Nephron progenitor cell (in vitro differentiated cells): ENCODE measurements around the gene PRAMEF1.
"Not testable (repeated sequence)": the region's sequence is repeated elsewhere in the genome, so short reads cannot be mapped to it uniquely, and the experiment has no call there.

Source experiments
- DNase-seq: peaks from one replicate; pipeline ENCODE4 v3.0.0; 2021
- H3K27ac Mint-ChIP-seq: 2 replicates; pipeline ENCODE4 v1.8.0; 2021; ENCODE audit warnings: mild to moderate bottlenecking, moderate library complexity, mixed read lengths
- H3K27me3 Mint-ChIP-seq: 2 replicates; pipeline ENCODE4 v1.8.0; 2021; ENCODE audit warnings: mild to moderate bottlenecking, low read depth, mixed read lengths; ENCODE audit not compliant: poor library complexity
- H3K36me3 Mint-ChIP-seq: 2 replicates; pipeline ENCODE4 v1.8.0; 2021; ENCODE audit warnings: low read depth, mixed read lengths
- H3K4me1 Mint-ChIP-seq: 2 replicates; pipeline ENCODE4 v1.8.0; 2021; ENCODE audit warnings: mixed read lengths
- H3K4me3 Mint-ChIP-seq: 2 replicates; pipeline ENCODE4 v1.8.0; 2021; ENCODE audit warnings: mild to moderate bottlenecking, moderate library complexity, mixed read lengths
- H3K9me3 Mint-ChIP-seq: 2 replicates; pipeline ENCODE4 v1.8.0; 2021; ENCODE audit warnings: mild to moderate bottlenecking, moderate library complexity, mixed read lengths
- TF ChIP-seq, protein P1 (sequence below): fragments of 200-600 bp; sonication (generic); IDR thresholded peaks from 2 replicates; pipeline ENCODE4 v1.5.0; 2021; ENCODE audit warnings: antibody characterized with exemption

The PRAMEF1 gene

GRCh38 chr1:12778907-12779306, 12.3 kb upstream of the PRAMEF1 start:
- Mint-ChIP-seq H3K4me3 (no peak overlapping the region), H3K27me3 (peaks cover 22% of the 10 kb centered on the region), H3K27ac (no peak overlapping the region), H3K4me1 (no peaks in the 10 kb centered on the region), H3K9me3 (peaks cover 18% of the 10 kb centered on the region), H3K36me3 (no peaks in the 10 kb centered on the region)
- TF ChIP-seq, protein P1, sequence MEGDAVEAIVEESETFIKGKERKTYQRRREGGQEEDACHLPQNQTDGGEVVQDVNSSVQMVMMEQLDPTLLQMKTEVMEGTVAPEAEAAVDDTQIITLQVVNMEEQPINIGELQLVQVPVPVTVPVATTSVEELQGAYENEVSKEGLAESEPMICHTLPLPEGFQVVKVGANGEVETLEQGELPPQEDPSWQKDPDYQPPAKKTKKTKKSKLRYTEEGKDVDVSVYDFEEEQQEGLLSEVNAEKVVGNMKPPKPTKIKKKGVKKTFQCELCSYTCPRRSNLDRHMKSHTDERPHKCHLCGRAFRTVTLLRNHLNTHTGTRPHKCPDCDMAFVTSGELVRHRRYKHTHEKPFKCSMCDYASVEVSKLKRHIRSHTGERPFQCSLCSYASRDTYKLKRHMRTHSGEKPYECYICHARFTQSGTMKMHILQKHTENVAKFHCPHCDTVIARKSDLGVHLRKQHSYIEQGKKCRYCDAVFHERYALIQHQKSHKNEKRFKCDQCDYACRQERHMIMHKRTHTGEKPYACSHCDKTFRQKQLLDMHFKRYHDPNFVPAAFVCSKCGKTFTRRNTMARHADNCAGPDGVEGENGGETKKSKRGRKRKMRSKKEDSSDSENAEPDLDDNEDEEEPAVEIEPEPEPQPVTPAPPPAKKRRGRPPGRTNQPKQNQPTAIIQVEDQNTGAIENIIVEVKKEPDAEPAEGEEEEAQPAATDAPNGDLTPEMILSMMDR: no peak
- no peak for DNase-seq

DNA sequence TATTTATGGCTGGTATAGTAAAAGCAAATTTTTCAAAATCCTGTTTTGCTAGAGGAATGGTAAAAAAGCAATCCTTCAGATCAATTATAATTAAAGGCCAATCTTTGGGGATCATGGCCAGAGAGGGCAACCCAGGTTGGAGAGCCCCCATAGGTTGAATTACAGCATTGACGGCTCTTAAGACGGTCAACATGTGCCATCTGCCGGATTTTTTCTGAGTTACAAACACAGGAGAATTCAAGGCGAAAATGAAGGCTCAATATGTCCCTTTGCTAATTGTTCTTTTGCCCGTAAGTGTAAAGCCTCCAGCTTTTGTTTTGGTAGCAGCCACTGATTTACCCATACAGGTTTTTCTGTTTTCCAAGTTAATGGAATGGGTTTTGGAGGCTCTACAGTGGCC, 9.7 kb upstream of the PRAMEF1 start:
- not testable (repeated sequence) for H3K27ac Mint-ChIP-seq, DNase-seq, H3K36me3 Mint-ChIP-seq

DNA sequence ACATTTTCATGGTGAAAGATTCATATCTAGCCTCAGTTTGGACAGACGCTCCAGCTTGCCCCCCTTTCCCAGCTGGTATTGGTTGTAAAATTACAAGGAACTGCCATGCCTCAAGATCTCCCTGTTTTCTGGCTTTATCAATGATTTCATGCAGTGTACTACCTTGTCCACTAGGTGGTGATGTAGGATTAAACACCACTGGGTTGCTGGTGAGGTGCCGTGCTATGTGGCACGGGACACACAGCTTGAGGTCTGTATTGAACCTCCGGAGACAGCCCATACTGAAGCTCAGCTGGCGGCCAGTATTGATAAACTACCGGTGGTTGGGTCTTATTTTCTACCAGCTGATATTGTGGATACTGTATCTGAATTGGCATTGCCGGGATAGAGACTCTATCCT, 7.4 kb upstream of the PRAMEF1 start:
- TF ChIP-seq, protein P1: peak; percentile 18
- H3K27ac Mint-ChIP-seq, H3K36me3 Mint-ChIP-seq, H3K27me3 Mint-ChIP-seq, H3K4me1 Mint-ChIP-seq, DNase-seq, H3K4me3 Mint-ChIP-seq: not testable (repeated sequence)
- H3K9me3 Mint-ChIP-seq: peaks cover 33% of the 10 kb centered on the region

More for the DNA sequence above, 9.7 kb upstream of the PRAMEF1 start:
- H3K4me3 Mint-ChIP-seq, H3K27me3 Mint-ChIP-seq, H3K4me1 Mint-ChIP-seq: not testable (repeated sequence)
- peaks cover 28% of the 10 kb centered on the region for H3K9me3 Mint-ChIP-seq
- TF ChIP-seq, protein P1: peak; percentile 15

DNA sequence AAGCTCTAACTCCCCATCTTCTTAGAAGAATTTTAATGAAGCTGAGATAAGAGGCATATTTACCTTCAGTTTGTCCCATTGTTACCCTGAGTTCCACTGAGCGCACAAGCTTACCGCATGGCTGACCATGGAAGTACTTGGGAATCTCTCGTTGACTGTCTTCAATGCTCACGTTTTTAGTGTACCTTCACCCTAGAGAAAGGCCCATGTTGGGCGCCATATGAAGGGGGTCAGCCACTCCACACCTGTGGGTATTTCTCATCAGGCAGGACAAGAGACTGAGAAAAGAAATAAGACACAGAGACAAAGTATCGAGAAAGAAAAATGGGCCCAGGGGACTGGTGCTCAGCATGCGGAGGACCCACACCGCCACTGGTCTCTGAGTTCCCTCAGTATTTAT, 6.5 kb upstream of the PRAMEF1 start:
- peaks cover 33% of the 10 kb centered on the region for H3K9me3 Mint-ChIP-seq
- H3K4me1 Mint-ChIP-seq, H3K27me3 Mint-ChIP-seq, H3K27ac Mint-ChIP-seq, H3K4me3 Mint-ChIP-seq, H3K36me3 Mint-ChIP-seq, DNase-seq: not testable (repeated sequence)

DNA sequence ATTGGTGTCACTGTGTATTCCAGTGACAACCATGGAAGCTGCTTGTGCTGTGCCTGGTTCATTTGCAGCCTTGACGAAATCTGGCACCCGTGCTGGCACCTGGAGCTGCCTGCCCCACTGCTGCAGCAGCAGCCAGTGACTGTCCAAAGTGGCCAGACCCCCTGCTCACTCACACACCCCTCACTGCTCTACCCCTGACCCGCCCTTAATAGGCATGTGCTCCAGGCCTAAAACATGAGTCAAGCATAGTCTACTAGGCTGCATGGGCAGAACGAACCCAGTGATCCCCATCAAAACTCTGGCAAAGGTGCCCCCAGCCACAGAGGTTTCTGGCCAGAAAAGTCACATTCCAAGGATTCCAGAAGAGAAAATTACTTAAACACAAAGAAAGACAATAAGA, 7.7 kb downstream of the PRAMEF1 start:
- H3K9me3 Mint-ChIP-seq: peaks cover 18% of the 10 kb centered on the region
- H3K4me3 Mint-ChIP-seq: no peak overlapping the region
- peaks cover 21% of the 10 kb centered on the region for H3K27me3 Mint-ChIP-seq
- H3K27ac Mint-ChIP-seq: no peak overlapping the region
- no peaks in the 10 kb centered on the region for H3K4me1 Mint-ChIP-seq
- TF ChIP-seq, protein P1: no peak
- no peaks in the 10 kb centered on the region for H3K36me3 Mint-ChIP-seq
- no peak for DNase-seq

- Mint-ChIP-seq H3K36me3 (no peaks in the 10 kb centered on the region), H3K4me3 (no peak overlapping the region), H3K9me3 (peaks cover 21% of the 10 kb centered on the region), H3K4me1 (no peaks in the 10 kb centered on the region), H3K27me3 (peaks cover 21% of the 10 kb centered on the region), H3K27ac (no peak overlapping the region)
- TF ChIP-seq, protein P1: no peak
- DNase-seq: no peak
These were observed 8.5 kb downstream of the PRAMEF1 start for GRCh38 chr1:12799730-12800129.
